Measurements from ENCODE around the gene ZNF28.
"Not testable (repeated sequence)": the region's sequence is repeated elsewhere in the genome, so short reads cannot be mapped to it uniquely, and the experiment has no call there.

The ZNF28 gene

DNA sequence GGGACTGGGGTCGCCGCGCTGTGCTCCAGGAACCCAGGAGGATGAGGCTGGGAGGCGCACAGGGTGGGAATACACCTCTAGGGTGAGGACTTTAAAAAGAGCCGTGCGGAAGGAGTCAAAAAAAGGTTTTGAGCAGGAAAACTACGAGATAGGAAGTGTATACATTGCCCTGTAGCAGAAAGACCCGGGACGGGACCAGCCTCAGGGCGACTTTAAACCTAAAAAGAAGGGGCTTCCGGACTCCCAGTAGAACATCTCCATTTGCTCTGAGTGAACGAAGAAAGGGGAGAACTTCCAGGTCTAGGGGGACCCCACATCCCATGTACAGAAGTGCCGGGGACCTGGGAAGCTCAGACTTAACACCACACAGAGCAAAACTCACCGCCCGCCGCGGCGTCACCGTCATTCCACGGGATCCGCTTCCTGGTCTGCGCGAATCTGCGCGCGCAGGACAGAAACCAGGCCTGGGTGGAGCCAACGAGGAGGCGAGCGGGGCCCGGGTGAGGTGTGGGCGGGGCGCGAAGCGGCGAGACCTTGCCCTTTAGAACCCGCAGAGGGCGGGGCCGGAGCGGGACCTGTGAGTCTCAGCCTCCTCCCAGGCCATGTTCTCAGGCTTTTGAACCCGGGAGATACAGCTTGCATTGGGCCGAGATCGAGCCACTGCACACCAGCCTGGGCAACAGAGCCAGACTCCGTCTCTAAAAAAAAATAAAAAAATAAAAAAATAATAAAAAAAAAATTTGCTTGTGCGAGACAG lies at the start of gene ZNF28:
TSS of gene ZNF28 (minus strand) at position 430 of the 757 bp plus-strand sequence. CDS start 3,675 bp downstream, outside the sequence.
- DNase-seq (ENCODE audit: low read depth in 2 of 2) = peak; percentile 12 to 32

DNA sequence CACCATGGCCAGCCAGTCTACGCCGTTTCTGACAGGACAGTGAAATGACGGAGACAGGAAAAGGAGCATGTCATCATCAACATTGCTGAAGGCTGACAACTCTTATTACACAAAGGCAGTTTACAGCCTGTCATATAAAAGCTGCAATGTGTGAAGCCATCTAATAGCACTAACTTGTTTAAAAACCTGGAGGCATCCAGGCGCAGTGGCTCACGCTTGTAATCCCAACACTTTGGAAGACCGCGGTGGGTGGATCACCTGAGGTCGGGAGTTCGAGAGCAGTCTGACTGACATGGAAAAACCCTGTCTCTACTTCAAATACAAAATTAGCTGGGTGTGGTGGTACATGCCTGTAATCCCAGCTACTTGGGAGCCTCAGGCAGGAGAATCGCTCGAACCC lies 46.6 kb upstream of the ZNF28 start:
- not testable (repeated sequence) for DNase-seq (ENCODE audit: low read depth in 2 of 2)

DNA sequence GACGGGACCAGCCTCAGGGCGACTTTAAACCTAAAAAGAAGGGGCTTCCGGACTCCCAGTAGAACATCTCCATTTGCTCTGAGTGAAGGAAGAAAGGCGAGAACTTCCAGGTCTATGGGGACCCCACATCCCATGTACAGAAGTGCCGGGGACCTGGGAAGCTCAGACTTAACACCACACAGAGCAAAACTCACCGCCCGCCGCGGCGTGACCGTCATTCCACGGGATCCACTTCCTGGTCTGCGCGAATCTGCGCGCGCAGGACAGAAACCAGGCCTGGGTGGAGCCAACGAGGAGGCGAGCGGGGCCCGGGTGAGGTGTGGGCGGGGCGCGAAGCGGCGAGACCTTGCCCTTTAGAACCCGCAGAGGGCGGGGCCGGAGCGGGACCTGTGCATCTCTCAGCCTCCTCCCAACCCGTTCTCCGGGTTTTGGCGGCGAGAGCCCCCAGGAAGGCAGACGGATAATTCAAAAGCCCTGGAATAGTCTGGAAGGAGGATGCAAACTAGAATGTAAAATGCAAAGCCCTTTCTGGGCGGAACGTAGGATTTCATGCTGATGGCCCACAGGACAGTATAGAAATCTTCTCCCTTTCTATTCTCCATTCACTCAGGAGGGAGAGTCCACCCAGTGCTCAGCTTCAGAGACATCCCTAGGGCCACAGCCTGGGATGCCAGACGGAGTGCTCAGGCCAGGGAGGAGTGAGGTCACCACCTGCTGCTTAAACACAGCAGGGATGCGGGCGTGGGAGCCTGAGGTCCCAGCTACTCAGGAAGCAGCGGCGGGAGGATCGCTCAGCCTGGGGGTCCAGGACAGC lies 36.2 kb upstream of the ZNF28 start, which contains the start of gene ZNF468:
TSS of gene ZNF468 (minus strand) at position 242 of the 814 bp plus-strand sequence. CDS start 3,347 bp downstream, outside the sequence.
- DNase-seq (ENCODE audit: low read depth in 2 of 2) = peak; percentile 32 to 33

DNA sequence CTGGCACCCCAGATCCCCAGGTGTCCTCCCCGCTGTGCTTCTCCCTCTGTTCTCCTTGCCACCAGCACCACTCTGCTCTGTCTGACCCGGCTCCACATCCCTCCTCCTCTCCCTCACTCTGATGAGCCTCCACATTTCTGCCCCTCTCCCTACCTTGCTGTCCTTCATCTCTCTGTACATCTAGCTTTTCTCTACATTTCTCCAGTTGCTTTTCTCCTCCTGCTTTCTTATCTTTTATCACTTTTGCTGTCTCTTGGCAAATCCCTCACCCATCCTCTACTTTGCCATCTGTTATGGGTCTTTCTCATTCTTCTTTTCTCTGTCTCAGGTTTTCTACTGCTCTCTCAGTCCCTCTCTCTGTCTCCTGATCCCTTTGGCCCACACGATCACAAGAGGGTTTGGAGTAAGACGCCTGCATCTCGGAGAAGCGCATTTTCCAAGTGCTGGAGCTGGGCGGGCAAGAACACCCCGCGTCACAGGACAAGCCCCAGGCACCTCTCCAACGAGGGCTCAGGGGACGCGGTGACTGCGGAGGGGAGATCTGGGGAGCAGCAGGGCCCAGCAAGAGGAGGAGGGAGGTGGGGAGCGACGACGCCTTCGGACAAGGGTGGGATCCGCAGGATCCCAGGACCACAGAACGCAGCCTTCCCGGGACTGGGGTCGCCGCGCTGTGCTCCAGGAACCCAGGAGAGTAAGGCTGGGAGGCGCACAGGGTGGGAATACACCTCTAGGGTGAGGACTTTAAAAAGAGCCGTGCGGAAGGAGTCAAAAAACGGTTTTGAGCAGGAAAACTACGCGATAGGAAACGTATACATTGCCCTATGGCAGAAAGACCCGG lies 35.3 kb upstream of the ZNF28 start:
- not testable (repeated sequence) for DNase-seq (ENCODE audit: low read depth in 2 of 2)

DNA sequence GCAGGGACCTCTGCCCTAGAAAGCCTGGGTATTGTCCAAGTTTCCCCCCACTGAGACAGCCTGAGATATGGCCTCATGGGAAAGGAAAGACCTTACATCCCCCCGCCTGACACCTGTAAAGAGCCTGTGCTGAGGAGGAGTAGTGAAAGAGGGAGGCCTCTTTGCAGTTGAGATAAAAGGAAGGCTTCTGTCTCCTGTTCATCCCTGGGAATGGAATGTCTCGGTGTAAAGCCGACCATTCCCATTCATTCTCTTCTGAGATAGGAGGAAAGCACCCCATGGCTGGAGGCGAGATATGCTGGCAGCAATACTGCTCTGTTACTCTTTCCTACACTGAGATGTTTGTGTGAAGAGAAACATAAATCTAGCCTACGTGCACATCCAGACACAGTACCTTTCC lies 25.9 kb upstream of the ZNF28 start:
- DNase-seq (ENCODE audit: low read depth in 2 of 2) = not testable (repeated sequence)

DNA sequence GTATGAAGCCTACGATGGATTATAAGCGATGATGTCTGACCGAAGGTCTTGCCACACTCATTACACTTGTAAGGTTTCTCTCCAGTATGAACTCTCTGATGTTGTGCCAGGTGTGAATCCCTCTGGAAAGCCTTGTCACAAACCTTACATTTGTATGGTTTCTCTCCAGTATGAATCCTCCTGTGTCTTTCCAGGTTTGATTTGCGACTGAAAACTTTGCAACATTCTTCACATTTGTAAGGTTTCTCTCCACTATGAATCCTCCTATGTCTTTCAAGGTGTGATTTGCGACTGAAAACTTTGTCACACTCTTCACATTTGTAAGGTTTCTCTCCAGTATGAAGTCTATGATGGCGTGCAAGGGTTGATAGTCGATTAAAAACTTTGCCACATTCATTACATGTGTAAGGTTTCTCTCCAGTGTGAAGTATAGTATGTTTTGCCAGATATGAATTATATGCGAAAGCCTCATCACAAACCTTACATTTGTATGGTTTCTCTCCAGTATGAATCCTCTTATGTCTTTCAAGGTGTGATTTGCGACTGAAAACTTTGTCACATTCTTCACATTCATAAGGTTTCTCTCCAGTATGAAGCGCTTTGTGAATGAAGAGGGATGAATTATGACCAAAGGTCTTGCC lies 19.5 kb upstream of the ZNF28 start:
- DNase-seq (ENCODE audit: low read depth in 2 of 2) = not testable (repeated sequence)

DNA sequence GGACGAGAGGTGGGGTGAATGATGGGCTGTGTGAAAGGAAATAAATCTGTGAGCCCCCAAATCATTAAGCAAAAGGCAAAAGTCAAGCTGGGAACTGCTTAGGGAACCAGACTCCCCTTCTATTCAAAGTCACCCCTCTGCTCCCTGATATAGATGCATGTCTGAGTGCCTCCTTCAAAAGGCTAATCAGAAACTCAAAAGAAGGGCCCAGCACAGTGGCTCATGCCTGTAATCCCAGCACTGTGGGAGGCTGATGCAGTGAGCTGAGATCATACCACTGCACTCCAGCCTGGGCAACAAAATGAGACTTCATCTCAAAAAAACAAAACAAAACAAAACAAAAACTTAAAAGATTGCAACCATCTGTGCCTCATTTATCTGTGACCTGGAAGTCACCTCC lies 12.9 kb upstream of the ZNF28 start:
- DNase-seq (ENCODE audit: low read depth in 2 of 2) = not testable (repeated sequence)

DNA sequence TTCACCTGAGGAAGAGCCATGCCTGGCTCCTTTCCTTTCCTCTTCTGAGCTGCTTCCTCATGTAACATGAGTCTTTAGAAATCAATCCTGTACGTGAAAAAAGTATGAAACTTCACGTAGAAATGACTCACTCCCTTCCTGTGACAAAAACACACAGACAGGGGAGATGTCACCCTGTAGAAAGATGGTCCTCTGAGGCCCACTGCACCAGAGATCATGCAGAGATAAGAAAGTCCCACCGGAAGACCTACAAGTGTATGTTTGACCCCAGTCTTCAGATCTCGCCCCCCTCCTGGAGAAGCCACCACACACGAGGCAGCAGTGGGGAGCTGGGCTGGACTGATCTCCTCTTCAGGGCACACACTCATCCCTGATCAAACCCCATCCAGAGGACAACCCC lies 12.1 kb upstream of the ZNF28 start:
- not testable (repeated sequence) for DNase-seq (ENCODE audit: low read depth in 2 of 2)

DNA sequence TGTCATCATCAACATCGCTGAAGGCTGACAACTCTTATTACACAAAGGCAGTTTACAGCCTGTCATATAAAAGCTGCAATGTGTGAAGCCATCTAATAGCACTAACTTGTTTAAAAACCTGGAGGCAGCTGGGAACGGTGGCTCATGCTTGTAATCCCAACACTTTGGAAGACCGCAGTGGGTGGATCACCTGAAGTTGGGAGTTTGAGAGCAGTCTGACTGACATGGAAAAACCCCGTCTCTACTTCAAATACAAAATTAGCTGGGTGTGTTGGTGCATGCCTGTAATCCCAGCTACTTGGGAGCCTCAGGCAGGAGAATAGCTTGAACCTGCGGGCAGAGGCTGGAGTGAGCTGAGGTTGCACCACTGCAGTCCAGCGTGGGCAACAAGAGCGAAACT lies 8.4 kb upstream of the ZNF28 start:
- not testable (repeated sequence) for DNase-seq (ENCODE audit: low read depth in 2 of 2)

DNA sequence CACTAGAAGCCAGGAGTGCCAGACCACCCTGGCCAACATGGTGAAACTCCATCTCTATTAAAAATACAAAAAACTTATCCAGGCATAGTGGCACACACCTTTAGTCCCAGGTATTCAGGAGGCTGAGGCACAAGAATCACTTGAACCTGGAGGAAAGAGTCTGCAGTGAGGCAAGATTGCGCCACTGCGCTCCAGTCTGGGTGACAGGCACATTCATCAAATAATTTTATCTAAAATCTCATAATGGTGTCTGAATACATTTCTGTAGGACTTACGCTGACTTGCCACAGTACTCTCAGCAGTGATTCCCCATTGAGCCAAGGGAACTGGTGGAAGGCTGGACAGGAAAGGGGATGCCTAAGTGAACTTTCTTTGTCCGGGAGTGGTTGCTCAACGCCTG lies 4.3 kb upstream of the ZNF28 start:
- DNase-seq (ENCODE audit: low read depth in 2 of 2) = no peak

DNA sequence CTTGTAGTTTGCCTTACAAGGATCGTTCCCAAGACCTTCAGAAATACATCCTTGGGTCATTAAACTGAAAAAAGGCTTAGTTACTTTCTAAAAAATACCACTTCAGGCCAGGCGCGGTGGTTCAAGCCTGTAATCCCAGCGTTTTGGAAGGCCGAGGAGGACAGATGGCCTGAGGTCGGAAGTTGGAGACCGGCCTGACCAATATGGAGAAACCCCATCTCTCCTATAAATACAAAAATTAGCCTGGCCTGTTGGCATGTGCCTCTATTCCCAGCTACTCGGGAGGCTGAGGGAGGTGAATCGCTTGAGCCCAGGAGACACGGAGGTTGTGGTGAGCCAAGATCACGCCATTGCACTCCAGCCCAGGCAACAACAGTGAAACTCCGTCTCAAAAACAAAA lies 2.2 kb upstream of the ZNF28 start:
- DNase-seq (ENCODE audit: low read depth in 2 of 2) = no peak

DNA sequence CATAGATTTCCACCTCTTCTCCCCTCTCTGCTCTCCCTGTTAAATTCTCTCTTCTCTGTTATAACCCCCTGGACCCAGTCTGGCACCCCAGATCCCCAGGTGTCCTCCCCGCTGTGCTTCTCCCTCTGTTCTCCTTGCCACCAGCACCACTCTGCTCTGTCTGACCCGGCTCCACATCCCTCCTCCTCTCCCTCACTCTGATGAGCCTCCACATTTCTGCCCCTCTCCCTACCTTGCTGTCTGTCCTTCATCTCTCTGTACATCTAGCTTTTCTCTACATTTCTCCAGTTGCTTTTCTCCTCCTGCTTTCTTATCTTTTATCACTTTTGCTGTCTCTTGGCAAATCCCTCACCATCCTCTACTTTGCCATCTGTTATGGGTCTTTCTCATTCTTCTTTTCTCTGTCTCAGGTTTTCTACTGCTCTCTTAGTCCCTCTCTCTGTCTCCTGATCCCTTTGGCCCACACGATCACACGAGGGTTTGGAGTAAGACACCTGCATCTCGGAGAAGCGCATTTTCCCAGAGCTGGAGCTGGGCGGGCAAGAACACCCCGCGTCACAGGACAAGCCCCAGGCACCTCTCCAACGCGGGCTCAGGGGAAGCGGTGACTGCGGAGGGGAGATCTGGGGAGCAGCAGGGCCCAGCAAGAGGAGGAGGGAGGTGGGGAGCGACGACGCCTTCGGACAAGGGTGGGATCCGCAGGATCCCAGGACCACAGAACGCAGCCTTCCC lies 795 bp downstream of the ZNF28 start:
- DNase-seq (ENCODE audit: low read depth in 2 of 2) = not testable (repeated sequence)

DNA sequence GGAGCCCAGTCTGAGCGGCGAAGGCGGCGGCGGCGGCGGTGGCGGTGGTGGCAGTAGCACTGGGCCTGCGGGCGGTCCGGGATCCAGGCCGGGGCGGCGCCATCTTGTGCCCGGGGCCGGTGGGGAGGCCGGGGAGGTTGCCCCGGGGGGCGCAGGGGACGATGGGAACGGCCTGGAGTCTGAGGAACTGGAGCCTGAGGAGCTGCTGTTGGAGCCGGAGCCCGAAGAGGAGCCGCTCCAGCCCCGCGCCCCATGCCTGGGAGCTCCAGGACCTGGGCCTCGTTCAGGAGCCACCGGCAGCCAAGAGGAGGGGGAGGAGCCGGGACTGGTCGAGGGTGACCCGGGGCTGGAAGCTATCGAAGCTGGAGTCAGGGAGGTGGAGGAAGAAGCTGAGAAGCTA lies 11.6 kb downstream of the ZNF28 start:
- no peak for DNase-seq (ENCODE audit: low read depth in 2 of 2)

DNA sequence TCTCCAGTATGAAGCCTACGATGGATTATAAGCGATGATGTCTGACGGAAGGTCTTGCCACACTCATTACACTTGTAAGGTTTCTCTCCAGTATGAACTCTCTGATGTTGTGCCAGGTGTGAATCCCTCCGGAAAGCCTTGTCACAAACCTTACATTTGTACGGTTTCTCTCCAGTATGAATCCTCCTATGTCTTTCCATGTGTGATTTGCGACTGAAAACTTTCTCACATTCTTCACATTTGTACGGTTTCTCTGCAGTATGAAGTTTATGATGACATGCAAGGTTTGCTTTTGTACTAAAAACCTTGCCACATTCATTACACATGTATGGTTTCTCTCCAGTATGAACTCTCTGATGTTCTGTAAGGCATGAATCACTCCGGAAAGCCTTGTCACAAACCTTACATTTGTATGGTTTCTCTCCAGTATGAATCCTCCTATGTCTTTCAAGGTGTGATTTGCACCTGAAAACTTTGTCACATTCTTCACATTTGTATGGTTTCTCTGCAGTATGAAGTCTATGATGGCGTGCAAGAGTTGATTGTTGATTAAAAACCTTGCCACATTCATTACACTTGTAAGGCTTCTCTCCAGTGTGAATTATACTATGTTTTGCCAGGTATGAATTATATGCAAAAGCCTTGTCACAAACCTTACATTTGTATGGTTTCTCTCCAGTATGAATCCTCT lies 21.3 kb downstream of the ZNF28 start:
- not testable (repeated sequence) for DNase-seq (ENCODE audit: low read depth in 2 of 2)

DNA sequence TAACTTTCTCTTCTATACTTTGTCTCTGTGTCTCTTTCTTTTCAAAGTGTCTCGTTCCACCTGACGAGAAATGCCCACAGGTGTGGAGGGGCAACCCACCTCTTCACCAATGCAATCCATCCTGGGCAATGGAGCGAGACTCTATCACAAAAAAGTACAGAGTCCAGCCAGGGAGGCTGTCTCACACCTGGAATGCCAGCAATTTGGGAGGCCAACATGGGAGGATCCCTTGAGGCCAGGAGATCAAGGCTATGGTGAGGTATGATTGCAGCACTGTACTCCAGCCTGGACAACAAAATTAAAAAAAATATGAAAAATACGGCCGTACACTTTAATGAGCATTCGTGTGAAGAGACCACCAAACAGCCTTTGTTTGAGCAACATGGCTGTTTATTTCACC lies 32.0 kb downstream of the ZNF28 start:
- no peak for DNase-seq (ENCODE audit: low read depth in 2 of 2)

DNA sequence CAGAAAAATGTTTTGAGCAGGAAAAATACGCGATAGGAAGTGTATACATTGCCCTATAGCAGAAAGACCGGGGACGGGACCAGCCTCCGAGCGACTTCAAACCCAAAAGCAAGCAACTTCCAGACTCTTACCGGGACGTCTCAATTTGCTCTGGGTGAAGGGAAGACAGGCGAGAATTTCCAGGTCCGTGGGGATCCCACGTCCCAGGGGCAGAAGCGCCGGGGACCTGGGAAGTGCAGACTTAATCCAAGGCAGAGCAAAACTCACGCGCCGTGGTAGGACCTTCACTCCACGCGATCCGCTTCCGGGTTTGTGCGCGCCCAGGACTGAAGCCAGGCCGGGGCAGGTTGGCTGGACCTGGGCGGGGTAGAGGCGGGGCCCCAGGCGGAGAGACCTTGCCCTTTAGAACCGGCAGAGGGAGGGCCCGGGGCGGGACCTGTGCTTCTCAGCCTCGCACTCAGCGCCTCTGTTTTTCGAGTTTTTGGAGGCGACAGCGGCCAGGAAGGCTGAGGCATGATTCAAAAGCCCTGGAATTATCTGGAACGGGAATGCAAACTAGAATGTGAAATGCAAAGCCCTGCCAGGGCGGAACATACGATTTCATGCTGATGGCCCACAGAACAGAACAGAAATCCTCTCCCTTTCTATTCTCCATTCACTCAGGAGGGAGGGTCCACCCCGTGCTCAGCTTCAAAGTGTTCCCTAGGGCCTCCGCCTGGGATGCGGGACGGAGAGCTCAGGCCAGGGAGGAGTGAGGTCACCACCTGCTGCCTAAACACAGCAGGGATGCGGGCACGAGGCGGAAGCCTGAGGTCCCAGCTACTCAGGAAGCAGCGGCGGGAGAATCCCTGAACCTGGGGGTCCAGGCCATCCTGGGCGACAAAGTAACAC lies 34.7 kb downstream of the ZNF28 start, which contains the start of gene ZNF600:
TSS of gene ZNF600 (minus strand) at position 328 of the 891 bp plus-strand sequence. CDS start 7,903 bp downstream, outside the sequence.
- DNase-seq (ENCODE audit: low read depth in 2 of 2) = peak; percentile 44 to 50

DNA sequence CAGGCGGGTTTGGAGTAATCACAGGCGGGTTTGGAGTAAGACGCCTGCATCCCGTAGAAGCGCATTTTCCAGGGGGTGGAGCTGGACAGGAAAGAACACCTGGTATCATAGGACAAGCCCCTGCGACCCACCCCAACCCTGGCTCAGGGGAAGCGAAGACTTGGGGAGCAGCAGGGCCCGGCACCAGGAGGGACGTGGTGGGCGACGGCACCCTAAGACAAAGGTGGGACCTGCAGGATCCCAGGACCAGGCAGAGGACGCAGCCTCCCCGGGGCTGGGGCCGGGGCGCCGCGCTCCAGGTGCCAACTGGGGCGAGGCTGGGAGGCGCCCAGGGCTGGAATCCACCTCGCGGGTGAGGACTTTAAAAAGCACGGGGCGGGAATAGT lies 35.4 kb downstream of the ZNF28 start:
- no peak for DNase-seq (ENCODE audit: low read depth in 2 of 2)

DNA sequence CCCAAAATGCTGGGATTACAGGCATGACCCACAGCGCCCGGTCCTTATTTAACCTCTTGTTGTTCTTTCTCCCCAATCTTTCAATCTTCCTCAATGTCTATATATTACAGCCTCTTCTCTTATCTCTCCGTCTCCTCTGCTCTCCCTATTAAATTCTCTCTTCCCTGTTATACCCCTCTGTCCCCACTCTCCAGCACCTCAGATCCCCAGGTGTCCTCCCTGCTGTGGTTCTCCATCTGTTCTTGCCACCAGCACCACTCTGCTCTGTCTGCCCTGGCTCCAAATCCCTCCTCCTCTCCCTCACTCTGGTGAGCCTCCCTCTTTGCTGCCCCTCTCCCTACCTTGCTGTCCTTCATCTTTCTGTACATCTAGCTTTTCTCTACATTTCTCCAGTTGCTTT lies 35.9 kb downstream of the ZNF28 start:
- no peak for DNase-seq (ENCODE audit: low read depth in 2 of 2)

DNA sequence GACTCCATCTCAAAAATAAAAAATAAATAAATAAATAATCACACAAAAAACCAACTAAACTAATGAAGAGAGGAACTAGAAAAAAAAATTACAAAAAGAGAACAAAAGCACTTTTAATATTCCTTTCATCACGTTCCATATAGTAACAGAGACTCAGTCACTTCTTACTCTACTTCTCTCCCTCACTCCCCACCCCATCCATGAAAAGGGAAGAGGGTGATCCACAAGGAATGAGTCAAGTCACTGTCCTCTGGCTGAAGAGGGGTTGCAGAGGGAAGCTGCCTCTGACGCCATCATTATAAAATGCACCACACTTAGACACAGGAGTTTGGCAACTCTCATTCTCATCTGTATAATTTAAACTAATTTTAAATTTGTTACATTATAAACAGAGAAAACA lies 38.6 kb downstream of the ZNF28 start:
- not testable (repeated sequence) for DNase-seq (ENCODE audit: low read depth in 2 of 2)
